ENCODE results near the gene FOXP4. TPM values are rescaled to one million over a fixed set of nuclear protein-coding genes. Genes with fewer than 3 reads are reported as not detected.

The FOXP4 gene
- total RNA-seq, 1 donor from 2014 or later, result 2.7 TPM

GRCh38 chr6:41570259-41570615 lies 24.1 kb downstream of the FOXP4 start:
- H3K9me3 Mint-ChIP-seq, result no peaks in the 10 kb centered on the region
- Histone ChIP-seq H3K27ac (peak overlapping the region; percentile 91), H3K4me3 (peak overlapping the region; percentile 38), H3K9ac (no peak overlapping the region), H3K9me3 (ENCODE audit: low read depth) (no peaks in the 10 kb centered on the region), H4K20me1 (ENCODE audit: low read depth) (peaks cover 4% of the 10 kb centered on the region), H3F3A (ENCODE audit: low read depth) (peaks cover 53% of the 10 kb centered on the region), H2AFZ (replicated peaks) (no peak overlapping the region), H3K4me1 (peaks cover 71% of the 10 kb centered on the region), H3K4me2 (peak overlapping the region; percentile 82), H3K36me3 (no peaks in the 10 kb centered on the region), H3K79me2 (ENCODE audit: low read depth) (peaks cover 36% of the 10 kb centered on the region), H3K27me3 (no peaks in the 10 kb centered on the region)
- peaks cover 53% of the 10 kb centered on the region for H3K36me3 Mint-ChIP-seq
- no peak for TF ChIP-seq EZH2phosphoT487 (IDR thresholded peaks at IDR 0.05)
- TF ChIP-seq, protein P1, sequence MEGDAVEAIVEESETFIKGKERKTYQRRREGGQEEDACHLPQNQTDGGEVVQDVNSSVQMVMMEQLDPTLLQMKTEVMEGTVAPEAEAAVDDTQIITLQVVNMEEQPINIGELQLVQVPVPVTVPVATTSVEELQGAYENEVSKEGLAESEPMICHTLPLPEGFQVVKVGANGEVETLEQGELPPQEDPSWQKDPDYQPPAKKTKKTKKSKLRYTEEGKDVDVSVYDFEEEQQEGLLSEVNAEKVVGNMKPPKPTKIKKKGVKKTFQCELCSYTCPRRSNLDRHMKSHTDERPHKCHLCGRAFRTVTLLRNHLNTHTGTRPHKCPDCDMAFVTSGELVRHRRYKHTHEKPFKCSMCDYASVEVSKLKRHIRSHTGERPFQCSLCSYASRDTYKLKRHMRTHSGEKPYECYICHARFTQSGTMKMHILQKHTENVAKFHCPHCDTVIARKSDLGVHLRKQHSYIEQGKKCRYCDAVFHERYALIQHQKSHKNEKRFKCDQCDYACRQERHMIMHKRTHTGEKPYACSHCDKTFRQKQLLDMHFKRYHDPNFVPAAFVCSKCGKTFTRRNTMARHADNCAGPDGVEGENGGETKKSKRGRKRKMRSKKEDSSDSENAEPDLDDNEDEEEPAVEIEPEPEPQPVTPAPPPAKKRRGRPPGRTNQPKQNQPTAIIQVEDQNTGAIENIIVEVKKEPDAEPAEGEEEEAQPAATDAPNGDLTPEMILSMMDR (IDR thresholded peaks at IDR 0.05), result no peak
- peak overlapping the region; percentile 100 for H3K27ac Mint-ChIP-seq
- peak overlapping the region; percentile 83 for H3K4me3 Mint-ChIP-seq
- H3K27me3 Mint-ChIP-seq (ENCODE audit: insufficient read depth, low read depth), result peaks cover 8% of the 10 kb centered on the region
- peaks cover 90% of the 10 kb centered on the region for H3K4me1 Mint-ChIP-seq
- peak; percentile 90 for DNase-seq (ENCODE audit: low spot score)

DNA sequence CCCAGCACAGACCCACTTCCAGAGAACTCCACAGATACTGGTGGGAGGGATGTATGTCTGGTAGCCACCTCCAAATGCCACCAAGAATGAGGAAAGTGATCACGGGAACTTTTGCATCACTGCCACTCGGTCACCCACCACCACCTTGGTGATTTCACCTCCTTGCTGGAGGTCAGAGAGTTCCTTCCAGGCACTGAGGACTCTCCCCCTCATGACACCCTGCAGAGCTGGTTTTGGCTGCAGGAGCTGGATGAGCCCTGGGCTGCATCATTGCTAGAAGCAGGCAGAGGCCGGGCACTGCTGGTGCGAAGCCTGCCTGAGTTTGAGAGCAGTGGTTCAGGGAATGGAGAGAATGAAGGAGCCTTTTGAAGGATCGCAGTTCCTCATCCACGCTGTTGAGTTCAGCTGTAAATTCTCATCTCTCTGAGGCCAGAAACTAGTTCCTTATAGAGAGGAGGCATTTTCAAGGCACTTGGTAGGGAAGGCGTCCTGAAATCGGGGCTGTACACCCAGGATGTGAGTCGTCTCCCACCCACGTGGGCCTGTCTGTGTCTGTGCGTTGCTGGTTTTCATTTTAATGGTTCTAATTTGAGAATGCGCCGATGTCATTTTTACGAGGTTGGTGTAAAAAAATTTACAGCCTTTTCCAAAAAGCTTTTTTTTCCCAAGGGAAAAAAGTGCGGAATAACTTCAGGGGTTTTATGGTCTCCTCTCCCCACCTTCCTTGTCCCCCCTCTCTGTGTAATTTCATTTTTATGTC lies 25.0 kb downstream of the FOXP4 start:
- Histone ChIP-seq H3K79me2 (ENCODE audit: low read depth) (peaks cover 36% of the 10 kb centered on the region), H3K4me3 (peak overlapping the region; percentile 38), H3K36me3 (no peaks in the 10 kb centered on the region), H3K9me3 (ENCODE audit: low read depth) (no peaks in the 10 kb centered on the region), H2AFZ (replicated peaks) (no peak overlapping the region), H3K27ac (peak overlapping the region; percentile 91), H3K4me2 (peak overlapping the region; percentile 82), H3K9ac (no peak overlapping the region), H4K20me1 (ENCODE audit: low read depth) (peaks cover 4% of the 10 kb centered on the region), H3F3A (ENCODE audit: low read depth) (peaks cover 53% of the 10 kb centered on the region), H3K27me3 (no peaks in the 10 kb centered on the region), H3K4me1 (peaks cover 80% of the 10 kb centered on the region)
- Mint-ChIP-seq H3K27ac (peak overlapping the region; percentile 100), H3K9me3 (no peaks in the 10 kb centered on the region), H3K4me1 (peaks cover 89% of the 10 kb centered on the region), H3K27me3 (ENCODE audit: insufficient read depth, low read depth) (peaks cover 8% of the 10 kb centered on the region), H3K36me3 (peaks cover 43% of the 10 kb centered on the region), H3K4me3 (peak overlapping the region; percentile 83)
- TF ChIP-seq, protein P1 (IDR thresholded peaks at IDR 0.05), result no peak
- TF ChIP-seq EZH2 (IDR thresholded peaks at IDR 0.05) (no peak), EZH2phosphoT487 (IDR thresholded peaks at IDR 0.05) (no peak)
- DNase-seq (ENCODE audit: low spot score), result no peak

- Mint-ChIP-seq H3K27me3 (ENCODE audit: insufficient read depth, low read depth) (peaks cover 8% of the 10 kb centered on the region), H3K27ac (peak overlapping the region; percentile 82), H3K4me1 (peaks cover 92% of the 10 kb centered on the region), H3K36me3 (peaks cover 35% of the 10 kb centered on the region), H3K9me3 (no peaks in the 10 kb centered on the region), H3K4me3 (peak overlapping the region; percentile 65)
- no peak for DNase-seq (ENCODE audit: low spot score)
- Histone ChIP-seq H3K27me3 (no peaks in the 10 kb centered on the region), H2AFZ (replicated peaks) (no peak overlapping the region), H3K9me3 (ENCODE audit: low read depth) (no peaks in the 10 kb centered on the region), H4K20me1 (ENCODE audit: low read depth) (peaks cover 4% of the 10 kb centered on the region), H3K9ac (no peak overlapping the region), H3K4me2 (peak overlapping the region; percentile 71), H3K4me1 (peaks cover 94% of the 10 kb centered on the region), H3K79me2 (ENCODE audit: low read depth) (peaks cover 43% of the 10 kb centered on the region), H3K27ac (no peak overlapping the region), H3K36me3 (no peaks in the 10 kb centered on the region), H3K4me3 (no peak overlapping the region), H3F3A (ENCODE audit: low read depth) (peaks cover 60% of the 10 kb centered on the region)
- TF ChIP-seq EZH2phosphoT487 (IDR thresholded peaks at IDR 0.05) (no peak), EZH2 (IDR thresholded peaks at IDR 0.05) (no peak)
- TF ChIP-seq, protein P1 (IDR thresholded peaks at IDR 0.05), result no peak
These were observed 26.4 kb downstream of the FOXP4 start for GRCh38 chr6:41572613-41573012.

Measured in neural progenitor cell (in vitro differentiated cells).